Immature natural killer cell (primary cell): ENCODE measurements around the gene UTRN. TPM values are rescaled to one million over a fixed set of nuclear protein-coding genes. Genes with fewer than 3 reads are reported as not detected.

Experiments used
- DNase-seq, 3 donors: peaks; one replicate each; pipeline ENCODE4 v3.0.0; 2022; ENCODE audit warnings: mixed read lengths in 1 of 3
- H3K27ac Mint-ChIP-seq, 6 donors: one replicate each; pipeline ENCODE4 v1.8.0; 2020; ENCODE audit warnings: mixed read lengths in 6 of 6, mild to moderate bottlenecking in 5 of 6, inconsistent platforms in 4 of 6, moderate library complexity in 3 of 6
- H3K27me3 Mint-ChIP-seq, 3 donors: one replicate each; pipeline ENCODE4 v1.8.0; 2020 to 2021; ENCODE audit warnings: low read depth in 3 of 3, mild to moderate bottlenecking in 3 of 3, mixed read lengths in 3 of 3, moderate library complexity in 3 of 3, inconsistent platforms in 1 of 3
- H3K36me3 Mint-ChIP-seq, 3 donors: one replicate each; pipeline ENCODE4 v1.8.0; 2020; ENCODE audit warnings: mixed read lengths in 3 of 3, inconsistent platforms in 2 of 3, mild to moderate bottlenecking in 2 of 3
- H3K4me1 Mint-ChIP-seq, 2 donors: one replicate each; pipeline ENCODE4 v1.8.0; 2020; ENCODE audit warnings: inconsistent platforms in 2 of 2, mild to moderate bottlenecking in 2 of 2, mixed read lengths in 2 of 2, moderate library complexity in 1 of 2
- H3K4me3 Mint-ChIP-seq, 5 donors: one replicate each; pipeline ENCODE4 v1.8.0; 2020; ENCODE audit warnings: mild to moderate bottlenecking in 5 of 5, mixed read lengths in 5 of 5, inconsistent platforms in 3 of 5, moderate library complexity in 3 of 5
- H3K9me3 Mint-ChIP-seq, 6 donors: one replicate each; pipeline ENCODE4 v1.8.0; 2020; ENCODE audit warnings: mild to moderate bottlenecking in 6 of 6, mixed read lengths in 6 of 6, inconsistent platforms in 4 of 6, moderate library complexity in 3 of 6
- polyA plus RNA-seq, 3 donors: library from polyadenylated mRNA; unstranded; fragments of 300-500 nt; fragmentation: Illumina TruSeq; gene quantifications; one replicate each; pipeline ENCODE4 v1.2.3, GENCODE V29; 2021

UTRN gene
- polyA plus RNA-seq, 3 donors from 2014 or later = 40.5 to 261 (median 67.6) TPM

GRCh38 chr6:144289006-144289405 lies 3.9 kb downstream of the UTRN start:
- DNase-seq = no peak
- H3K27me3 Mint-ChIP-seq = peaks cover 6 to 20% (median 13%) of the 10 kb centered on the region in 3 donors
- H3K4me1 Mint-ChIP-seq = peaks cover 40 to 66% of the 10 kb centered on the region in 2 donors
- no peak overlapping the region for H3K27ac Mint-ChIP-seq
- no peaks in the 10 kb centered on the region for H3K9me3 Mint-ChIP-seq
- peaks cover 4 to 11% (median 9%) of the 10 kb centered on the region in 3 donors for H3K36me3 Mint-ChIP-seq
- no peak overlapping the region for H3K4me3 Mint-ChIP-seq

GRCh38 chr6:144292372-144292771 lies 7.2 kb downstream of the UTRN start:
- no peak for DNase-seq
- Mint-ChIP-seq H3K9me3 (no peaks in the 10 kb centered on the region), H3K4me1 (peaks cover 40 to 63% of the 10 kb centered on the region in 2 donors), H3K36me3 (peaks cover 24 to 38% (median 30%) of the 10 kb centered on the region in 3 donors), H3K27ac (no peak overlapping the region), H3K27me3 (peaks cover 0 to 8% (median 6%) of the 10 kb centered on the region in 3 donors), H3K4me3 (no peak overlapping the region)

- H3K27ac Mint-ChIP-seq = no peak overlapping the region
- H3K9me3 Mint-ChIP-seq = peaks cover 0 to 3% (median 0%) of the 10 kb centered on the region in 6 donors
- no peak overlapping the region for H3K4me3 Mint-ChIP-seq
- H3K4me1 Mint-ChIP-seq = peaks cover 44 to 67% of the 10 kb centered on the region in 2 donors
- peaks cover 0 to 8% (median 6%) of the 10 kb centered on the region in 3 donors for H3K27me3 Mint-ChIP-seq
- no peak for DNase-seq
- peaks cover 29 to 45% (median 36%) of the 10 kb centered on the region in 3 donors for H3K36me3 Mint-ChIP-seq
Observed at GRCh38 chr6:144294016-144294415, 8.9 kb downstream of the UTRN start.

GRCh38 chr6:144295211-144295610 lies 10.1 kb downstream of the UTRN start:
- Mint-ChIP-seq H3K4me3 (no peak overlapping the region), H3K27me3 (peaks cover 0 to 8% (median 6%) of the 10 kb centered on the region in 3 donors), H3K27ac (no peak overlapping the region), H3K9me3 (peaks cover 0 to 3% (median 0%) of the 10 kb centered on the region in 6 donors), H3K36me3 (peaks cover 29 to 45% (median 38%) of the 10 kb centered on the region in 3 donors), H3K4me1 (peaks cover 38 to 56% of the 10 kb centered on the region in 2 donors)
- no peak for DNase-seq

GRCh38 chr6:144295981-144296767 lies 11.0 kb downstream of the UTRN start:
- Mint-ChIP-seq H3K27me3 (peaks cover 0 to 1% (median 1%) of the 10 kb centered on the region in 3 donors), H3K36me3 (peaks cover 29 to 42% (median 38%) of the 10 kb centered on the region in 3 donors), H3K27ac (peak overlapping the region in 4 of 6 donors; percentile 27 to 84 (median 73)), H3K4me3 (no peak overlapping the region), H3K4me1 (peaks cover 34 to 47% of the 10 kb centered on the region in 2 donors), H3K9me3 (peaks cover 0 to 3% (median 0%) of the 10 kb centered on the region in 6 donors)
- DNase-seq = no peak

GRCh38 chr6:144296973-144297372 lies 11.8 kb downstream of the UTRN start:
- Mint-ChIP-seq H3K4me3 (peak overlapping the region in 3 of 5 donors; percentile 18 to 56 (median 45)), H3K4me1 (peaks cover 36 to 42% of the 10 kb centered on the region in 2 donors), H3K9me3 (peaks cover 0 to 3% (median 0%) of the 10 kb centered on the region in 6 donors), H3K27ac (peak overlapping the region; percentile 27 to 87 (median 77)), H3K36me3 (peaks cover 32 to 39% (median 35%) of the 10 kb centered on the region in 3 donors), H3K27me3 (peaks cover 0 to 1% (median 0%) of the 10 kb centered on the region in 3 donors)
- DNase-seq = no peak

GRCh38 chr6:144297511-144298100 lies 12.5 kb downstream of the UTRN start:
- peaks cover 0 to 3% (median 0%) of the 10 kb centered on the region in 6 donors for H3K9me3 Mint-ChIP-seq
- H3K4me1 Mint-ChIP-seq = peaks cover 40 to 42% of the 10 kb centered on the region in 2 donors
- no peak for DNase-seq
- H3K27me3 Mint-ChIP-seq = peaks cover 0 to 1% (median 0%) of the 10 kb centered on the region in 3 donors
- H3K4me3 Mint-ChIP-seq = peak overlapping the region in 4 of 5 donors; percentile 6 to 45 (median 26)
- H3K27ac Mint-ChIP-seq = peak overlapping the region; percentile 35 to 80 (median 51)
- peaks cover 32 to 34% (median 33%) of the 10 kb centered on the region in 3 donors for H3K36me3 Mint-ChIP-seq

- H3K4me3 Mint-ChIP-seq = peak overlapping the region in 3 of 5 donors; percentile 5 to 53 (median 6)
- peaks cover 28 to 34% (median 29%) of the 10 kb centered on the region in 3 donors for H3K36me3 Mint-ChIP-seq
- no peak for DNase-seq
- H3K9me3 Mint-ChIP-seq = peaks cover 0 to 3% (median 0%) of the 10 kb centered on the region in 6 donors
- peak overlapping the region; percentile 4 to 65 (median 28) for H3K27ac Mint-ChIP-seq
- H3K4me1 Mint-ChIP-seq = peaks cover 44 to 46% of the 10 kb centered on the region in 2 donors
- peaks cover 0 to 1% (median 0%) of the 10 kb centered on the region in 3 donors for H3K27me3 Mint-ChIP-seq
Observed at GRCh38 chr6:144298194-144298593, 13.1 kb downstream of the UTRN start.

- H3K4me3 Mint-ChIP-seq = no peak overlapping the region
- peaks cover 0 to 3% (median 0%) of the 10 kb centered on the region in 6 donors for H3K9me3 Mint-ChIP-seq
- DNase-seq = no peak
- H3K27me3 Mint-ChIP-seq = peaks cover 0 to 1% (median 0%) of the 10 kb centered on the region in 3 donors
- peaks cover 28 to 34% (median 29%) of the 10 kb centered on the region in 3 donors for H3K36me3 Mint-ChIP-seq
- no peak overlapping the region for H3K27ac Mint-ChIP-seq
- H3K4me1 Mint-ChIP-seq = peaks cover 51 to 52% of the 10 kb centered on the region in 2 donors
Observed at GRCh38 chr6:144298916-144299315, 13.8 kb downstream of the UTRN start.

GRCh38 chr6:144302701-144303372 lies 17.7 kb downstream of the UTRN start:
- Mint-ChIP-seq H3K27me3 (peaks cover 5 to 12% (median 12%) of the 10 kb centered on the region in 3 donors), H3K4me1 (peaks cover 72 to 75% of the 10 kb centered on the region in 2 donors), H3K9me3 (peaks cover 0 to under 1% (median 0%) of the 10 kb centered on the region in 6 donors), H3K36me3 (peaks cover 3 to 8% (median 7%) of the 10 kb centered on the region in 3 donors), H3K4me3 (peak overlapping the region; percentile 65 to 88 (median 72)), H3K27ac (peak overlapping the region; percentile 33 to 91 (median 84))
- DNase-seq = peak; percentile 40 to 49 (median 43)

- Mint-ChIP-seq H3K4me1 (peaks cover 77 to 78% of the 10 kb centered on the region in 2 donors), H3K4me3 (peak overlapping the region; percentile 65 to 88 (median 70)), H3K9me3 (no peaks in the 10 kb centered on the region), H3K36me3 (peaks cover 11 to 13% (median 12%) of the 10 kb centered on the region in 3 donors), H3K27me3 (peaks cover 5 to 12% (median 12%) of the 10 kb centered on the region in 3 donors), H3K27ac (peak overlapping the region; percentile 79 to 91 (median 89))
- peak; percentile 67 to 71 (median 71) for DNase-seq
Observed at GRCh38 chr6:144304223-144304848, 19.2 kb downstream of the UTRN start.

- peaks cover 16 to 20% (median 19%) of the 10 kb centered on the region in 3 donors for H3K36me3 Mint-ChIP-seq
- peaks cover 80 to 85% of the 10 kb centered on the region in 2 donors for H3K4me1 Mint-ChIP-seq
- H3K4me3 Mint-ChIP-seq = peak overlapping the region; percentile 88 to 94 (median 88)
- no peaks in the 10 kb centered on the region for H3K9me3 Mint-ChIP-seq
- H3K27me3 Mint-ChIP-seq = peaks cover 5 to 12% (median 12%) of the 10 kb centered on the region in 3 donors
- DNase-seq = no peak
- H3K27ac Mint-ChIP-seq = peak overlapping the region; percentile 93 to 99 (median 96)
Observed at GRCh38 chr6:144305567-144305966, 20.4 kb downstream of the UTRN start.
